NCI-H1694 (cell line): ENCODE measurements around the gene KIR3DL1.
"Not testable (repeated sequence)": the region's sequence is repeated elsewhere in the genome, so short reads cannot be mapped to it uniquely, and the experiment has no call there.

Experiments used
- DNase-seq: peaks from one replicate; lab custom pipeline; 2025; lab: John Stamatoyannopoulos, UW

Gene KIR3DL1

GRCh38 chr19:54816251-54816650 lies at the start of gene KIR3DL1:
TSS of gene KIR3DL1 (plus strand) at chr19:54816468.
- DNase-seq = not testable (repeated sequence)

- DNase-seq = not testable (repeated sequence)
These were observed 46.6 kb upstream of the KIR3DL1 start, which contains the start of gene KIR2DL1 for GRCh38 chr19:54769646-54770045. TSS of gene KIR2DL1 (plus strand) at chr19:54769793. CDS start at chr19:54769851, 58 bp downstream.

- not testable (repeated sequence) for DNase-seq
These were observed 45.8 kb upstream of the KIR3DL1 start for GRCh38 chr19:54770511-54770910.

- DNase-seq = not testable (repeated sequence)
These were observed 45.0 kb upstream of the KIR3DL1 start for GRCh38 chr19:54771018-54771960.

- DNase-seq = not testable (repeated sequence)
These were observed 43.6 kb upstream of the KIR3DL1 start for GRCh38 chr19:54772666-54773065.

GRCh38 chr19:54775095-54775815 lies 41.0 kb upstream of the KIR3DL1 start:
- not testable (repeated sequence) for DNase-seq

GRCh38 chr19:54775830-54776229 lies 40.4 kb upstream of the KIR3DL1 start:
- not testable (repeated sequence) for DNase-seq

GRCh38 chr19:54777851-54778250 lies 38.4 kb upstream of the KIR3DL1 start:
- not testable (repeated sequence) for DNase-seq

GRCh38 chr19:54778896-54779295 lies 37.4 kb upstream of the KIR3DL1 start:
- not testable (repeated sequence) for DNase-seq

- not testable (repeated sequence) for DNase-seq
These were observed 33.4 kb upstream of the KIR3DL1 start for GRCh38 chr19:54782916-54783315.

GRCh38 chr19:54786091-54786723 lies 30.1 kb upstream of the KIR3DL1 start:
- not testable (repeated sequence) for DNase-seq

GRCh38 chr19:54788154-54788553 lies 28.1 kb upstream of the KIR3DL1 start:
- not testable (repeated sequence) for DNase-seq

GRCh38 chr19:54790711-54791110 lies 25.6 kb upstream of the KIR3DL1 start:
- no peak for DNase-seq

GRCh38 chr19:54791476-54791875 lies 24.8 kb upstream of the KIR3DL1 start:
- DNase-seq = no peak

GRCh38 chr19:54792814-54793213 lies 23.5 kb upstream of the KIR3DL1 start:
- no peak for DNase-seq

- no peak for DNase-seq
These were observed 20.5 kb upstream of the KIR3DL1 start for GRCh38 chr19:54795758-54796157.

- no peak for DNase-seq
These were observed 12.9 kb upstream of the KIR3DL1 start, which contains the start of gene KIR2DL4 for GRCh38 chr19:54803410-54803809. TSS of gene KIR2DL4 (plus strand) at chr19:54803610. CDS start at chr19:54803652, 42 bp downstream.

GRCh38 chr19:54804101-54804500 lies 12.2 kb upstream of the KIR3DL1 start:
- DNase-seq = no peak

- DNase-seq = no peak
These were observed 11.7 kb upstream of the KIR3DL1 start for GRCh38 chr19:54804571-54804970.

GRCh38 chr19:54805665-54806515 lies 10.4 kb upstream of the KIR3DL1 start:
- DNase-seq = no peak

GRCh38 chr19:54806516-54806838 lies 9.8 kb upstream of the KIR3DL1 start:
- DNase-seq = no peak
